Dedifferentiated amniotic fluid mesenchymal stem cell (primary cell): ENCODE measurements around the gene GABRE.
"Not testable (repeated sequence)": the region's sequence is repeated elsewhere in the genome, so short reads cannot be mapped to it uniquely, and the experiment has no call there.

ENCODE experiments used
- DNase-seq: peaks from one replicate; pipeline ENCODE4 v3.0.0-alpha.2; 2016; ENCODE audit errors: extremely low spot score

Gene GABRE

DNA sequence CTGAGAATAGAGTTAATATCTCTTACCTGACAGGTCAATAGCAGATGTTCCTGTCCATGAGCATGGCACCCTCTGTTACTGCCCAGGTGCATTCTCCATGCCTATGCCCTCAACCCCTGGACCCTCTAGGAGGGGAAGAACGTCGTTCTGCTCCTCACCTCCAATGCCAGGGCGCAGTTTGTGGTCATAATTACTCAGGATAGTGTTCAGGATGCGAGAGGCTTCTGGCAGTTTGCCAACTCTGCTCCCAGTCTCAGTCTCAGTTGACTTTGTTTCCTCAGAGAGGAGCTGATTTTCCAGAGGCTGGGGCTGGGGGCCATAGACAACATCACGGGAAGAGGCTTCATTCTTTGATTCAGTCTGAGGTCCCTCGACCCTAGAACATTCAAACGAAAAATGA is 4.4 kb downstream of the GABRE start:
- no peak for DNase-seq

DNA sequence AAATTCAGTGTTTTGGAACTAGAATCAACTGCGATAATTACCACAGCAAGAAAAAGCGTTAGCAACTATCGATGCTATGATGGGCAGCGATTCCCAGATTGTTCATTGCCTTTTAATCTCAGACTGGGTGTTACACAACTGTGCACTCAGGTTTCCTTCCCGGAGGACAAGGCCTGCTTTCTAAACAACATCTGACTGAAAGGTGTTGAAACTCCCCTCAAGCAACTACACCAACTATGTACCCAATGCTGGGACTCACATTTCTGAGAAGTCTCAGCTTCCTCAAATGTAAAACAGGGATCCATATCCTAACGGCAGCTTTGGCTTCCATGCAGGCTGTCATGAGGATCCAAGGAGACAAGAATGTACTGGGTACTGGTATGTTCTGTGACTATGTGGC is 8.2 kb downstream of the GABRE start:
- no peak for DNase-seq

DNA sequence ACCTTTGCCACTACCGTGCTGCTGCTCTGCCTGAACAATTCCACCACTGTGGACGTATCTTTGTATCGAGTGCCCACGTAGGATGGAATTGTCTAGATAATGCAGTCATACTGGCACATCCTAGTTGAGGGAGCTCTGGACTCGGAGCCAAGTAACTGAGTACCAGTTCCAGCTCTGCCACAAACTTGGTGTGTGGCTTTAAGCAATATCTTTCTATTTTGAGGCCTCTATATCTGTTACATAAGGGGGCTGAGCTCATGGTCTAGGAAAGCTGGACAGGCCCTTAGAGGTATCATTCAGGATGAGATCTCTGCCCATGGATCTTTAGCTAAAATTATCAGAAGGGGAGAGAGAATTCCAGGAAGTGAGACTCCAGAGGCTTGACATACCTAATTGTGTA is 12.4 kb downstream of the GABRE start:
- no peak for DNase-seq

DNA sequence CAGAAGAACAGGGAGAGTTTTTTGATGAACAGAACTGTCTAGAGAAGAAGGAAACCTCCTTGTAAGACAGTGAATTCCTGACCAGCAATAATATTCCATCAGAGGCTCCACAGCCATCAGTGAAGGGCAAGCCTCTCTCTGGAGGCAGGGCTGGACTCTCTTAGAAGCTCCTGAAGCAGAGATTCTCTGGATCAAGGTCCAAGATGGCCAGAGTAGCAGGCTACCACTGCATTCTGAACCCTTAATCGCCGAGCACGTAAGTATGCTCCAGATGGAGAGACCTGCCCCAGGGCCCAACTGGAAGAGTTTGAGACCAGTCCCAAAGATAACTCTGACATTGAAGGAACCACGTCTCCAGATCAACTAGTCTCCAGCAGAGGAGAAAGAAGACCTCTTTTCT is 16.4 kb downstream of the GABRE start:
- DNase-seq = no peak

DNA sequence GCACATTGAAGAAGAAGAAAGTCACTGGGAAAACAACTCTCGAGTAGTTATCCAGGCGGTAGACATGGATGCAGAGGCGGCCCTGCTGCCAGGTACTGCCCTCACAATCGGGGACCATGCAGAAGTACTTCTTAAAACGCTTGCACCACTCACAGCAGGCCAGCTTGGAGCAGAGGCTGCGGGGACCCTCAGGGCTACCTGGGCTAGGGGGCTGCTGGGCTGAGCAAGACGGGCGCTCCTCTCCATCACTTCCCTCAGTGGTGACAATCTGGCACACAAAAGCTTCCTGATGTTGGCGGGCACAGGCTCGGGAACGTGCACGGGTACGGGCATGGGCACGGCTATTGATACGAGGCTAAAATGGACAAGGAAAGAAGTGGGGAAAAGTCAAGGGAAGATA is 19.7 kb downstream of the GABRE start:
- no peak for DNase-seq

DNA sequence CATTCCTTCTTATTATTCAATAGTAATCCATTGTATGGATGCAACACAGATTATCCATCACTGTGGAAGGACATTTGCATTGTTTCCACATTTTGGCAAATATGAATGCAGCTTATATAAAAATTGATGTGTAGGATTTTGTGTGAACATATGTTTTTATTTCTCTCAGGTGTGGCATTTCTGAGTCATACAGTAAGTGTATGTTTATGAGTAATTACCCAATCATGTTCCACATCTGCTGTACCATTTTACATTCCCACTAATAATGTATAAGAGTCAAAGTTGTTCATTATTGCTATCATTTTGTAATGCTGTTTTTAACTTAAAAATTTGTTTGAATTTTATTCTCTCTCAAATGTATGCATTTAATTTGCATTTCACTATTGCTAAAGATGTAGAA is 36.3 kb downstream of the GABRE start:
- no peak for DNase-seq

DNA sequence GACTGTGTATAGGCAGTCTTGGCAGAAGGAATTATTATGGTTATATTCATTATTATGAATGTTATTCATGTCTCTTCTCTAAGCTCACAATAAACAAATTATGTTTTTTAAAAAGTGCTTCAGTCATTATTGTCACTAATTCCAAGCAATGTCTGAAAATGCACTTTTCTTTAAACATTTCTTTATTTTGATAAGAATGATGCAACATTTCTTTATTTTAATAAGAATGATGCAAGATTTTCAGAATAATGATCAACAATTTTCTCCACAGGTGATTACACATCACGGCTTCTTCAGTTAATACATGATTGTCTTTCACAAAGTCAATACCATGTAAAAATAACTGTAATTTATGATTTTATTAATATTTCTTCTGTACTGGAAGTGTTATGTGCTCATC is 39.1 kb downstream of the GABRE start:
- no peak for DNase-seq

DNA sequence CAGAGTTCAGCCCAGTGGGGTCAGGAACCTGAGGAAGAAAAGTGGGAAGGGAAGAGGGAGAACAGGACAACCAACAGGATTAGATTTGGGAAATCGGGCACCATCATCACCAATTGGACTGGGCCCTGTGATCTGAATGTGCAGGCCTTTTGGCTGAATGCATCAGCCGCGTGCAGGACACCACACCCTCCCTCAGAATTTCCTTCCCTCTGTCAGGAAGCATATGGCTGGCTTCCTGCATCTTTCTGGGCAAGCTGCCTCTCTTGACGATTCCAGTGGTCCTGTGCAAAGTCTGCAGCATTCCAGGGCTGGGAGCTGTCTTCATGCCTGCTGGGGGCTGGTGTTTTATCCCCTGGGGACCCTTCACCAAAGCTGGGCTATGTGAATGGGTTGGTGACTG is 45.4 kb downstream of the GABRE start:
- no peak for DNase-seq

DNA sequence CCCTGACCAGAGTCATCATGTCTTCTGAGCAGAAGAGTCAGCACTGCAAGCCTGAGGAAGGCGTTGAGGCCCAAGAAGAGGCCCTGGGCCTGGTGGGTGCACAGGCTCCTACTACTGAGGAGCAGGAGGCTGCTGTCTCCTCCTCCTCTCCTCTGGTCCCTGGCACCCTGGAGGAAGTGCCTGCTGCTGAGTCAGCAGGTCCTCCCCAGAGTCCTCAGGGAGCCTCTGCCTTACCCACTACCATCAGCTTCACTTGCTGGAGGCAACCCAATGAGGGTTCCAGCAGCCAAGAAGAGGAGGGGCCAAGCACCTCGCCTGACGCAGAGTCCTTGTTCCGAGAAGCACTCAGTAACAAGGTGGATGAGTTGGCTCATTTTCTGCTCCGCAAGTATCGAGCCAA is 50.8 kb downstream of the GABRE start:
- DNase-seq = no peak

DNA sequence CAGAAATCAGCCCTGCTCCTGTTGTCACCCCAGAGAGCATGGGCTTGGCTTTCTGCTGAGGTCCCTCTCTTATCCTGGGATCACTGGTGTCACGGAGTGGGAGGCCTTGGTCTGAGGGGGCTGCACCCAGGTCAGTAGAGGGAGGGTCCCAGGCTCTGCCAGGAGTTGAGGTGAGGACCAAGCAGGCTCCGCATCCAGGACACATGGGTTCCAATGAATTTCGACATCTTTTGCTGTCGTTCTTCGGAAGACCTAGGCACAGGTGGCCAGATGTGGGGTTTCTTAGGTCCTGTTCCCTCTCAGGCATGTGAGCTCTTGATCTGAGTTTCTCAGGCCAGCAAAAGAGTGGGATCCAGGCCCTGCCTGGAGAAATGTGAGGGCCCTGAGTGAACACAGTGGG is 51.8 kb downstream of the GABRE start:
- no peak for DNase-seq

DNA sequence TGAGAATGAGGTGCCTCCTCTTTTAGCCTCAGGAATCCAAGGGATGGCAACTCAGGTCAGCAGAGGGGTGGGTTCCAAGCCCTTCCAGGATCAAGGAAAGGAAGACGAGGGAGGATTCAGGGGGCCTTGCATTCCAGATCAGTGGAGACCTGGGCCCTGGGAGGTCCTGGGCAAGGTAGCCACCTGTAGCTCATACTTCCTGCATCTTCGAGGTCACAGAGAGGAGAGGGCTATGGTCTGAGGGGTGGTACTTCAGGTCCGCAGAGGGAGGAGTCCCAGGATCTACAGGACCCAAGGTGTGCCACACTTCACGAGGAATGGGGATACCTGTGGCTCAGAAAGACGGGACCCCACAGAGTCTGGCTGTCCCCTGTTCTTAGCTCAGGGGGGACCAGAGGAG is 52.6 kb downstream of the GABRE start:
- no peak for DNase-seq

DNA sequence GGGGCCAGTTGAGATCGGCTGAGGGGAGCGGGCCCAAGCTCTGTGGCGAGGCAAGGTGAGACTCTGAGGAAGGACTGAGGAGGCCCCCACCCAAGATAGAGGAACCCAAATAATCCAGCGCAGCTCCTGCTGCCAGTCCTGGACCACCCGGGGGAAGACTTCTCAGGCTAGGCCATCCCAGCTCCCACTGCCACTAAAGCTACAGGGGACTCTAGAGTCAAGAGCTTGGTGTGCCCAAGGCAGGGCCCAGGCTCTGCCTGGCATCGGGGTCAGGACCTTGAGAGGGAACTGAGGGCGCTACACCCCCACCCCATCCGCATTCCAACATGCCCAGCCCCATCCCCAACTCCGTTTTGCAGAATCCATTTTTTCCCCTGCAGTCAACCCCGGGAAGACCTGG is 53.2 kb downstream of the GABRE start:
- DNase-seq = no peak

DNA sequence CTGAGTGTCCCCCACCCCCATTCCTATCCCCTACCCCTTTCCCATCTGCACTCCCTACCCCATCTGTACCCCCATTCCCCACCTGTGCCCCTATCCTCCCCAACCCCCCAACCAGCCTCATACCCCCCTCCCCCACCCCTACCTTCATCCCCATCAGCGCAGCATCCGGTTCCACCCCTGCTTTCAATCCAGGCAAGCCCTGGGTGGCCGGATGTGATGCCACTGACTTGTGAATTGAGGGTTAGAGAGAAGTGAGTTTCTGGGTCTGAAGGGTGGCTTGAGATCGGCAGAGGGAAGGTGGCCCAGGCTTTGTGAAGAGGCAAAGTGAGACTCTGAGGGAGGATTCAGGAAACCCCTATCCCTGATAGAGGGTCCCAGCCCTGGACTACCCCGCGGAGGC is 53.9 kb downstream of the GABRE start:
- no peak for DNase-seq

DNA sequence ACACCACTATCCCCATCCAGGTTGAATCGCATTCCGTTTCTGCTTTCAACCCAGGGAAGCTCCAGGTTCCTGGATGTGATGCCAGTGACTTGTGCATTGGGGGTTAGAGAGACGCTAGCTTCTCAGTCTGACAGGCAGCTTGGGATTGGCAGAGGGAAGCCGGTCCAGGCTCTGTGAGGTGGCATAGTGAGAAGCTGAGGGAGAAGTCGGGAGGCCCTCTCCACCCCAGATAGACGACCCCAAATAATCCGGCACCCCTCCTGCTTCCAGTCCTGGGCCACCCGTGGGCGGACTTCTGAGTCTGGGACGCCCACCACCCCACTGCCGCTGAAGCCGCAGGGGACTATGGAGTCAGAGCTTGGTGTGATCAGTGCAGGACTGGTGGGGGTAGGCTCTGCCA is 54.4 kb downstream of the GABRE start:
- no peak for DNase-seq

DNA sequence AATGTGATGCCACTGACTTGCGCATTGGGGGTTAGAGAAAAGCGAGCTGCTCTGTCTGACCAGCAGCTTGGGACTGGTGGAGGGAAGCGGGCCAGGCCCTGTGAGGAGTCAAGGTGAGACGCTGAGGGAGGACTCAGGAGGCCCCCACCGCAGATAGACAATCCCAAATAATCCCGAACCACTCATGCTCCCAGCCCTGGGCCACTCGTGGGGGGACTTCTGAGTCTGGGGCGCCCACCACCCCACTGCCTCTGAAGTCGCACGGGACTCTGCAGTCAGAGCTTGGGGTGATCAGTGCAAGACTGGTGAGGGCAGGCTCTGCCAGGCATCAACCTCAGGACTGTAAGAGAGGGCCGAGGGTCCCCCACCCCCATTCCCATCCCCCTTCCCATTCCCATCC is 54.9 kb downstream of the GABRE start:
- no peak for DNase-seq

DNA sequence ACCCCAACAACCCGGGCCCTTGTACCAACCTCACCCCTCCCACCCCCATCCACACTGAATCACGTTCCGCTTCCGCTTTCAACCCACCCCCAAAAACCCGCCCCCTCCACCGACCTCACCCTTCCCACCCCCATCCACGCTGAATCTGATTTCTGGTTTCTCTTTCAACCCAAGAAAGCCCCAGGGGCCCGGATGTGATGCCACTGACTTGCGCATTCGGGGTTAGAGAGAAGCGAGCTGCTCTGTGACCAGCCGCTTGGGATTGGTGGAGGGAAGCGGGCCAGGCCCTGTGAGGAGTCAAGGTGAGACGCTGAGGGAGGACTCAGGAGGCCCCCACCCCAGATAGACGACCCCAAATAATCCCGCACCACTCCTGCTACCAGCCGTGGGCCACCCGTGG is 55.7 kb downstream of the GABRE start:
- DNase-seq = not testable (repeated sequence)

DNA sequence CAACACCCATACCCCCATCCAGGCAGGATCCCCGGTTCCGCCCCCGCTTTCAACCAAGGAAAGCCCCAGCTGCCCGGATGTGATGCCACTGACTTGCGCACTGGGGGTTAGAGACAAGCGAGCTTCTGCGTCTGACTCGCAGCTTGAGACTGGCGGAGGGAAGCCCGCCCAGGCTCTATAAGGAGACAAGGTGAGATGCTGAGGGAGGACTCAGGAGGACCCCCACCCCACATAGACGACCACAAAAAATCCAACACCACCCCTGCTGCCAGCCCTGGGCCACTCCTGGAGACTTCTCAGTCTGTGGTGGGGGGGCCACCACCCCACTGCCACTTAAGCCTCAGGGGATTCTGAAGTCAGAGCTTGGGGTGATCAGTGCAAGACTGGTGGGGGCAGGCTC is 61.7 kb downstream of the GABRE start, which contains the start of gene MAGEA4:
TSS of gene MAGEA4 (plus strand) at position 110 of the 400 bp plus-strand sequence. CDS start 10,776 bp downstream, outside the sequence.
- DNase-seq = no peak

DNA sequence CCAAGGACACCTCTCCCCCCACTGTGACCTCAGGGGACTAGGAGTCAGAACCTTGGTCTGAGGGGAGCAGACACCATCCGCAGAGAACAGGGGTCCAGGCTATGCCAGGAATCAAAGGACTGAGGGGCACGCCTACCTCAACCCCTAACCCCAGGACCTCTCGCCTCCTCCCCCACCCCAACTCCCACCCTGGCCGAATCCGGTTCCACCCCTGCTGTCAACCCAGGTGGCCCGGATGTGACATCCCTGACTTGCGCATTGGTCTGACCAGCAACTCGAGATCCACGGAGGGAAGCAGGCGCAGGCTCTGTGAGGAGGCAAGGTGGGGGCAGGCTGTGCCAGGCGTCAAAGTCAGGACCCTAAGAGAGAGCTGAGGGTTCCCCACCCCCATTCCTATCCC is 62.3 kb downstream of the GABRE start:
- DNase-seq = no peak

DNA sequence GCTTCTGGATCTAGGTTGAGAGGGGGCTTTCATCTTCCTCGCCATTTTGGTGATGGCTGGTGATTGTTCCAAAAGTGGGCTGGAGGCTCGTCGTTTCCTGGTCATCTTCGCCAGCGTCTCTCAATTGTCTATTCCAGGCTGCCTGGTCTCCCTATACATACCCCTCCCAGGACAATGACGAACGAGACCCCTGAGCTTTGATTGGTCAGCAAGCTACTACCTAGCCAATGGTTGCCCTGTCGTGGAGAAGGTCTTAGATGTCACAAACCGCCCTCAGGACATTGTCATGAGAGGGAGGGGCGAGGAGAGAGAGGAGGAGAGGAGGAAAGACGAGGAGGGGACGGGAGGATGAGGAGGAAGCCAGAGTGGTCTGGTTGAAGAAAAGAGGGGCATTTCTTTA is 69.5 kb downstream of the GABRE start:
- DNase-seq = no peak
